Measurements from ENCODE around the gene CTNNA2. TPM values are rescaled to one million over a fixed set of nuclear protein-coding genes. Genes with fewer than 3 reads are reported as not detected.

Gene CTNNA2
- total and polyA plus RNA-seq, 4 donors: 0.01 to 0.37 TPM; not detected in 2

- DNase-seq: no peak
- no peak overlapping the region for H3K9ac ChIP-seq (ENCODE audit: insufficient read depth in 1 of 2, low read length in 2 of 2)
- H3K27me3 ChIP-seq (ENCODE audit: control insufficient read depth in 3 of 3, insufficient read depth in 3 of 3, low read length in 2 of 3): no peaks in the 10 kb centered on the region
- no peaks in the 10 kb centered on the region for H3K36me3 ChIP-seq (ENCODE audit: control insufficient read depth in 4 of 4, insufficient read depth in 4 of 4, low read length in 4 of 4)
- no peak overlapping the region for H3K4me3 ChIP-seq
- peaks cover 0 to 3% (median 0%) of the 10 kb centered on the region in 4 donors for H3K9me3 ChIP-seq (ENCODE audit: control insufficient read depth in 4 of 4, insufficient read depth in 3 of 4, low read length in 3 of 4)
- WGBS, 2 donors: 79 to 82% methylated on average over 6 of the region's 6 CpGs
- ATAC-seq (ENCODE audit: insufficient read depth, low FRiP score): no peak
- no peak overlapping the region for H3K27ac ChIP-seq (ENCODE audit: low read depth in 1 of 2, low read length in 1 of 2)
- TF ChIP-seq CTCF (IDR thresholded peaks at IDR 0.05; ENCODE audit: control extremely low read depth, extremely low read depth): no peak
- no peaks in the 10 kb centered on the region for H3K4me1 ChIP-seq (ENCODE audit: control insufficient read depth in 5 of 5, insufficient read depth in 5 of 5, low read length in 5 of 5)
Observed at GRCh38 chr2:80019571-80020460, 507.0 kb downstream of the CTNNA2 start.

- peaks cover 0 to 3% (median 0%) of the 10 kb centered on the region in 4 donors for H3K9me3 ChIP-seq (ENCODE audit: control insufficient read depth in 4 of 4, insufficient read depth in 3 of 4, low read length in 3 of 4)
- H3K27me3 ChIP-seq (ENCODE audit: control insufficient read depth in 3 of 3, insufficient read depth in 3 of 3, low read length in 2 of 3): no peaks in the 10 kb centered on the region
- no peak overlapping the region for H3K4me3 ChIP-seq
- TF ChIP-seq CTCF (IDR thresholded peaks at IDR 0.05; ENCODE audit: control extremely low read depth, extremely low read depth): no peak
- H3K36me3 ChIP-seq (ENCODE audit: control insufficient read depth in 4 of 4, insufficient read depth in 4 of 4, low read length in 4 of 4): no peaks in the 10 kb centered on the region
- DNase-seq: no peak
- no peak overlapping the region for H3K9ac ChIP-seq (ENCODE audit: insufficient read depth in 1 of 2, low read length in 2 of 2)
- H3K27ac ChIP-seq (ENCODE audit: low read depth in 1 of 2, low read length in 1 of 2): no peak overlapping the region
- no peaks in the 10 kb centered on the region for H3K4me1 ChIP-seq (ENCODE audit: control insufficient read depth in 5 of 5, insufficient read depth in 5 of 5, low read length in 5 of 5)
- WGBS, 2 donors: 86% methylated on average over 2 of the region's 2 CpGs
- no peak for ATAC-seq (ENCODE audit: insufficient read depth, low FRiP score)
Observed at GRCh38 chr2:80022018-80022417, 509.2 kb downstream of the CTNNA2 start.

- ATAC-seq (ENCODE audit: insufficient read depth, low FRiP score) (no peak), DNase-seq (no peak)
- no peak overlapping the region for H3K4me3 ChIP-seq
- no peak for TF ChIP-seq CTCF (IDR thresholded peaks at IDR 0.05; ENCODE audit: control extremely low read depth, extremely low read depth)
- H3K9ac ChIP-seq (ENCODE audit: insufficient read depth in 1 of 2, low read length in 2 of 2): no peak overlapping the region
- no peaks in the 10 kb centered on the region for H3K27me3 ChIP-seq (ENCODE audit: control insufficient read depth in 3 of 3, insufficient read depth in 3 of 3, low read length in 2 of 3)
- no peaks in the 10 kb centered on the region for H3K4me1 ChIP-seq (ENCODE audit: control insufficient read depth in 5 of 5, insufficient read depth in 5 of 5, low read length in 5 of 5)
- WGBS, 2 donors: 87 to 88% methylated on average over 5 of the region's 5 CpGs
- peaks cover 0 to 3% (median 0%) of the 10 kb centered on the region in 4 donors for H3K9me3 ChIP-seq (ENCODE audit: control insufficient read depth in 4 of 4, insufficient read depth in 3 of 4, low read length in 3 of 4)
- no peak overlapping the region for H3K27ac ChIP-seq (ENCODE audit: low read depth in 1 of 2, low read length in 1 of 2)
- H3K36me3 ChIP-seq (ENCODE audit: control insufficient read depth in 4 of 4, insufficient read depth in 4 of 4, low read length in 4 of 4): no peaks in the 10 kb centered on the region
Observed at GRCh38 chr2:80026040-80026729, 513.3 kb downstream of the CTNNA2 start.
